Neutrophil (primary cell): ENCODE results near the gene SAMD9L.

Experiments used
- H3K27ac ChIP-seq: fragments of 200-600 bp; sonication (generic); 2 replicates; pipeline ENCODE4 v1.5.1; 2016; ENCODE audit warnings: mild to moderate bottlenecking, moderate library complexity
- H3K27me3 ChIP-seq: fragments of 200-600 bp; sonication (generic); 2 replicates; pipeline ENCODE4 v1.6.0; 2016; ENCODE audit warnings: mild to moderate bottlenecking
- H3K36me3 ChIP-seq: fragments of 200-600 bp; sonication (generic); 2 replicates; pipeline ENCODE4 v1.5.1; 2017
- H3K4me1 ChIP-seq, 2 experiments: fragments of 200-600 bp in 1 of 2; sonication (generic) in 1 of 2; 1 replicate in 1 of 2; 2 replicates in 1 of 2; pipeline versions ENCODE4 v1.5.1 to v1.6.1; 2013 to 2016; ENCODE audit warnings: low read depth in 1 of 2, low read length in 1 of 2, mild to moderate bottlenecking in 1 of 2, moderate library complexity in 1 of 2; ENCODE audit not compliant: control insufficient read depth in 1 of 2, insufficient read depth in 1 of 2
- H3K4me3 ChIP-seq, 2 experiments: fragments of 200-600 bp in 1 of 2; sonication (generic) in 1 of 2; 1 replicate in 1 of 2; 2 replicates in 1 of 2; pipeline ENCODE4 v1.5.1; 2013 to 2016; ENCODE audit warnings: low read depth in 1 of 2, low read length in 1 of 2, mild to moderate bottlenecking in 1 of 2, moderate library complexity in 1 of 2
- H3K9me3 ChIP-seq: fragments of 200-600 bp; sonication (generic); 2 replicates; pipeline ENCODE4 v1.5.1; 2016
- TF ChIP-seq, protein P1 (sequence below): fragments of 200-600 bp; sonication (generic); IDR thresholded peaks from 2 replicates; pipeline ENCODE4 v1.5.1; 2016; ENCODE audit warnings: antibody characterized with exemption

Gene SAMD9L

DNA sequence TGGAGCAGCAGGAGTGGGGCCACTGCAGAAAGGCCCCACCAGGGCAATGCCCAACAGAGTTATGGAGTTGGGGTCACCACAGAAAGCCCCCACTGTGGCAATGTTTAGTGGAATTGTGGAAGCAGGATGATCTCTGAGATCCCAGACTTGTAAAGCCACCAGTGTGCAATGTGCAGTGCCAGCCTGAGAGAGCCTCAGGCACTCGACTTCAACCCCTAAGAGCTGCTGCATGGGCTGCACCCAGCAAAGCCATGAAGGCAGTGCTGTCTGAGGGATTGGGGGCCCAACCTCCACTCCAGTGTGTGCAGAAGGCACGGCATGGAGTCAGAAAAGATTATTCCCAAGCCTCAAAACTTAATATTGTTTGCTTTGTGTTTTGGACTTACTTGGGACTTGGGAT is 50.8 kb downstream of the SAMD9L start:
- Histone ChIP-seq H3K27ac (no peak overlapping the region), H3K4me3 (no peak overlapping the region), H3K27me3 (no peaks in the 10 kb centered on the region), H3K36me3 (no peaks in the 10 kb centered on the region), H3K9me3 (peaks cover 3% of the 10 kb centered on the region), H3K4me1 (no peaks in the 10 kb centered on the region)
- TF ChIP-seq, protein P1, sequence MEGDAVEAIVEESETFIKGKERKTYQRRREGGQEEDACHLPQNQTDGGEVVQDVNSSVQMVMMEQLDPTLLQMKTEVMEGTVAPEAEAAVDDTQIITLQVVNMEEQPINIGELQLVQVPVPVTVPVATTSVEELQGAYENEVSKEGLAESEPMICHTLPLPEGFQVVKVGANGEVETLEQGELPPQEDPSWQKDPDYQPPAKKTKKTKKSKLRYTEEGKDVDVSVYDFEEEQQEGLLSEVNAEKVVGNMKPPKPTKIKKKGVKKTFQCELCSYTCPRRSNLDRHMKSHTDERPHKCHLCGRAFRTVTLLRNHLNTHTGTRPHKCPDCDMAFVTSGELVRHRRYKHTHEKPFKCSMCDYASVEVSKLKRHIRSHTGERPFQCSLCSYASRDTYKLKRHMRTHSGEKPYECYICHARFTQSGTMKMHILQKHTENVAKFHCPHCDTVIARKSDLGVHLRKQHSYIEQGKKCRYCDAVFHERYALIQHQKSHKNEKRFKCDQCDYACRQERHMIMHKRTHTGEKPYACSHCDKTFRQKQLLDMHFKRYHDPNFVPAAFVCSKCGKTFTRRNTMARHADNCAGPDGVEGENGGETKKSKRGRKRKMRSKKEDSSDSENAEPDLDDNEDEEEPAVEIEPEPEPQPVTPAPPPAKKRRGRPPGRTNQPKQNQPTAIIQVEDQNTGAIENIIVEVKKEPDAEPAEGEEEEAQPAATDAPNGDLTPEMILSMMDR = no peak

DNA sequence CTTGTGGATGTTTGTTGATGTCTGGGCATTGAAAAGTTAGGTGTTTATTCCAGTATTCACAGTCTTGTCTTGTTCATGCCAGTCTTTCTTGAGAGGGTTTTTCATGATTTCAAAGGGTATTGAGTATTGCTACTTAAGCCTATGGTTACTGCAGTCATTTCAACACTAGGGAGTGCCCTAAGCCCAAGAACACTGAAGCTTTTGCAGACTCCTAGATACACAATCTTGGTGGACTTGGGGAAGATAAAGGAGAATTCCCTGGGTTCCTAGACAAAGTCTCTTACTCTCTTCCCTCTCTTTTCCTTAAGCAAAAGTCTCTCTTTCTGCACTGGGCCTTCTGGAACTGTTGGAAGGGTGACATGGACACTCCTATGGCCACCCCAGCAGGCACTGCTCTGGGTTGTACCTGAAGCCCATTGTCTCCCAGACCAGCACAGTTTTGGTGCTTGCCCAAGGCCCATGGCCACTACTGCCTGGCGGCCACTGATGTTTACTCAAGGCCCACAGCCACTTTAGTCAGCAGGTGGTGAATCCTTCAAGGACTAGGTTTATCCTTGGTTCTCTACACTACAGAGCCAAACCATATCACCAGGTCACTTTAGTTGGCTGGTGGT is 55.3 kb downstream of the SAMD9L start:
- no peaks in the 10 kb centered on the region for H3K27me3 ChIP-seq
- H3K4me3 ChIP-seq = no peak overlapping the region
- H3K9me3 ChIP-seq = no peaks in the 10 kb centered on the region
- TF ChIP-seq, protein P1 = no peak
- no peak overlapping the region for H3K27ac ChIP-seq
- no peaks in the 10 kb centered on the region for H3K4me1 ChIP-seq
- no peaks in the 10 kb centered on the region for H3K36me3 ChIP-seq
